HG03175 (cell line): ENCODE measurements around the gene LRRC45.
"Not testable (repeated sequence)": the region's sequence is repeated elsewhere in the genome, so short reads cannot be mapped to it uniquely, and the experiment has no call there.

ENCODE experiments used
- ATAC-seq: cut with Tn5 transposase; IDR thresholded peaks from one replicate; pipeline ENCODE4 v1.9.1; 2021; ENCODE audit warnings: mild to moderate bottlenecking, moderate library complexity; ENCODE audit not compliant: unreplicated experiment

LRRC45 gene

DNA sequence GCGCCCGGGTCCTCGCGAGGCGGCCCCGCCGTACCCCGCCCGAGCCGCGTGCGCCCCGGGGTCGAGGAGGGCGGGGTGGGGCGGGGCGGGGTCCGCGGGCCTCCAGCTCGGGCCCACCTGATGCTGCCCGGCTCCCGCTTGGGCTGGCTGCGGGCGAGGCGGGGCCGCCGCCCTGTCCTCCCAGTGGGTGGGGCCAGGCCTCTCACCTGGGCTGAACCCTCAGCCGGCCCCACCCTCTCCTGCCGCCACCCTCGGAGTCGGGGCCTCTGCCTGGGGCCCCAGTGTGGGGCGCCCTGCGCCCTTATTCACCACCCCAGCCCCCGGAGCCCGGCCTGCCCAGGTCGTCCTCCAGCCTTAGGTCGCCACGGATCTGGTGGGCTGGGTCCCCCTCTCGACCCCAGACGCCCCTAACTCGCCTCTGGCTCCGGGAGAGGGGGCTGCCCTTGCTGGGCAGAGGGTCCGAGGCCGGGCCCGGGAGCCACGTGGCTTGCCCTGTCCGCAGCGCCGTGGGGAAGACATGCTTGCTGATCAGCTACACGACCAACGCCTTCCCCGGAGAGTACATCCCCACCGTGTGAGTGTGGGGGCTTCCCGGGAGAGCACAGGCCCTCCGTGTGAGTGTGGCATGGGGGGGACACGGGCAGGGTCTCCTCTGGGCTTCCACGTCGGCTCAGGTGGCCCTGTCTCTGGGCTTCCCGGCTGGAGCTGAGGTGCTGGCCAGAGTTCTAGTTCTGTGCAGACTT is 9.0 kb downstream of the LRRC45 start:
- ATAC-seq, result no peak

DNA sequence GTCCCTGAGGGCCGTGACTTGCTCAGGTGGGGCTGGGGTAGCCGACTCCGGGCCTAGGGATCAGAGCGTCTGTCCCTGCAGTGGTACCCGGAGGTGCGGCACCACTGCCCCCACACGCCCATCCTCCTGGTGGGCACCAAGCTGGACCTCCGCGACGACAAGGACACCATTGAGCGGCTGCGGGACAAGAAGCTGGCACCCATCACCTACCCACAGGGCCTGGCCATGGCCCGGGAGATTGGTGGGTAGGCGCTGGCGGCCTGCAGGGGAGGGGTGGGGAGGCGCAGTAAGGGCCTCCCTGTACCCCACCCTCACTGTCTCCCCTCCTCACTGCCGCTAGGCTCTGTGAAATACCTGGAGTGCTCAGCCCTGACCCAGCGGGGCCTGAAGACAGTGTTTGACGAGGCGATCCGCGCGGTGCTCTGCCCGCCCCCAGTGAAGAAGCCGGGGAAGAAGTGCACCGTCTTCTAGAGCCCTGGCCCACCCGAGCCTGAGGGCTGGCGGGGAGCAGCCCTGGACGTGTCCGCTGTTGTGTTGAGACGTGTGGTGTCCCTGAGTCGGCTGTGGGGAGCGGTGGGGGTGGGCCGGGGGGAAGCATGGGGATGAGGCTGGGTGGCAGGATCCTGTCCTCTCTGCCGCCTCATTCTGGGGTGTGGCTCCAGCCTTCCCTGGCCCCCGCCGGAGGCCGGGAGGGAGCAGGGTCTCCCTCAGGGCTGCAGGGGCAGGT is 10.4 kb downstream of the LRRC45 start:
- ATAC-seq, result no peak

DNA sequence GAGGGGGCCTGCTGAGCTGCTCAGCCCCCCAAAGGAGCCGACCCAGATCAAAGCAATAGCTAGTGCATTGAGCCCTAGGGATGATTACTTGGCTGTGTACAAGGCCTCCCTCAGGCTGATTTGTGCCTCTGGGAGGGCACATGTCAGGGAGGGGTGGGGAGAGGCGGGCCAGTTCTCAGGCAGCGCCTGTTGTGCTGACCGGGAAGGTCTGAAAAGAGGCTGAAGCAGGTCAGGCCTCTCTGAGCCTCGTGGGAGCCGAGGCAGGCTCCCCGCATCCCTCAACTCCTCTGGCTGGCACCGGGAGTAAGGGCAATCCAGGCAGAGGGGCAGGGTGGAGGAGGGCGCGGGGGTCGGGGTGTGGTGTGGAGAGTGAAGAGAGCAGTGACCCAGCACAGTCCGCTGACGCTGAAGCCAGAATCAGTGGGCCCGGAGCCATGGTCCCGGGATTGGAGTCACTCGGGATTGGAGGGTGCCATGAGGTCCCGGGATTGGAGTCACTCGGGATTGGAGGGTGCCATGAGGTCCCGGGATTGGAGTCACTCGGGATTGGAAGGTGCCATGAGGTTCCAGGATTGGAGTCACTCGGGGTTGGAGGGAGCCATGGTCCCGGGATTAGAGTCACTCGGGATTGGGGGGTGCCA is 11.4 kb downstream of the LRRC45 start:
- no peak for ATAC-seq

DNA sequence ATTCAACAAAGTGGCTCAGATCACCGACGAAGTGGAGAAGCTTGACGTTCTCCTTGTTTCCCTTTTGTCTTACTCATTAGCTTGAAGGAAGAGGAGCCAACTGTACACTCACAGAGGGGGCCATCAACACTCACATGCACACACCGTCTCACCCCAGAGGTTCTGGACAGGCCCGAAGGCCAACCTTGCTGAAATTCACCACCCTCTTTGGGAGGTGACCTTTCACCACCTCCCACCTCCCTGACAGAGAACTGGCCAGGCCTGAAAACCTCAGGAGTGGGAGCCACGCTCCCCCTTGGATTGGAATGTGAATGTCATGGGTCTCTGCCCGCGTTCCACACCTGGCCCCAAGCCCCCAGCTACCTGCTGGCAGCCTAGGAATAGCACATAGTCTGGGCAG is 12.4 kb downstream of the LRRC45 start:
- no peak for ATAC-seq

DNA sequence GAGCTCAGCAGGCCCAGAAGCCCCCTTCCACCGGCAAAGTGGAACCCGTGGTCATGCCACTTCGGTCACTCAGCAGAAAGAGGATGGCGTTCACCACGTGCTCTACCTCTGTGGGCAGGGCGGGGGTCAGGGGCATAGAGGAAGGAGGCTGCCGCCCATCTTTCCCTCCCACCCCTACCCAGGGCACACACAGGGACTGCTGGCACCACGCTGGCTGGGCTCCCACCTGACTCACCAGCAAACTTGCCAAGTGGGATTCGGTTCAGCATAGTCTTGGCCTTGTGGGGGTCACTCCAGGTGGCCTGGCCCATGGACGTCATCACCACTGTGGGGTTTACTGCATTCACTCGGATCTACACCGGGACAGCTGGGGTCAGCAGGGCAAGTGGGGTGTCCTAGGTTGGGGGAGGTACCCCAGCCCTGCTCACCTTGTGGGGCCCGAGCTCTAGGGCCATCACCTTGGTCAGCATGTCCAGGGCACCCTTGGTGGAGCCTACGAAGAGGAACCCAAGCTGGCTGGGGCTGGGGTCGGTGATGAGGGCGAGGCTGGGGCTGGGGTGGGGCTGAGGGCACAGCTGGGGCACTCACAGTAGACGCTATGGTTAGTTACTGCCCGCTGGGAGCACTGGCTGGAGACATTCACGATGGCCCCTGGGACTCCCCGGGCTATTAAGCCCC is 13.0 kb downstream of the LRRC45 start:
- ATAC-seq, result no peak

DNA sequence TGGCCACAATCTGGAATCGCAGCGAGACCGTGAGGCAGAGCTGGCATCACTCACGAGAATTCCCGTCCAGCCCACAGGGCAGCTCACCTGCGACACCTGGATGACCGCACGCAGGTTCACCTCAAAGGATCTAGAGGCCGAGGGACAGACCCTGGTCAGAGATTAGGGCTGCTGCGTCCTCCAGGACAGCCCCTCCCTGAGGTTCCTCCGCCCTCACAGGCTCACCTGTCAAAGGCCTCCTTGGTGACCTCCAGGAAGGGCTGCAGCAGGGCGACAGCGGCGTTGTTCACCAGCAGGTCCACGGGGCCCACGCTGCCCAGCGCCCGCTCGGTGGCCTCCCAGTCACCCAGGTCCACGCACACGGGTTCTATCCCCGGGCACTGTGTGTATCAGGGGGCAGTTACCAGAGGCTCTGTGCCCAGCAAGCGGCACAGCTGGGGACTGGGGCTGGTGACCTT is 13.6 kb downstream of the LRRC45 start:
- no peak for ATAC-seq

DNA sequence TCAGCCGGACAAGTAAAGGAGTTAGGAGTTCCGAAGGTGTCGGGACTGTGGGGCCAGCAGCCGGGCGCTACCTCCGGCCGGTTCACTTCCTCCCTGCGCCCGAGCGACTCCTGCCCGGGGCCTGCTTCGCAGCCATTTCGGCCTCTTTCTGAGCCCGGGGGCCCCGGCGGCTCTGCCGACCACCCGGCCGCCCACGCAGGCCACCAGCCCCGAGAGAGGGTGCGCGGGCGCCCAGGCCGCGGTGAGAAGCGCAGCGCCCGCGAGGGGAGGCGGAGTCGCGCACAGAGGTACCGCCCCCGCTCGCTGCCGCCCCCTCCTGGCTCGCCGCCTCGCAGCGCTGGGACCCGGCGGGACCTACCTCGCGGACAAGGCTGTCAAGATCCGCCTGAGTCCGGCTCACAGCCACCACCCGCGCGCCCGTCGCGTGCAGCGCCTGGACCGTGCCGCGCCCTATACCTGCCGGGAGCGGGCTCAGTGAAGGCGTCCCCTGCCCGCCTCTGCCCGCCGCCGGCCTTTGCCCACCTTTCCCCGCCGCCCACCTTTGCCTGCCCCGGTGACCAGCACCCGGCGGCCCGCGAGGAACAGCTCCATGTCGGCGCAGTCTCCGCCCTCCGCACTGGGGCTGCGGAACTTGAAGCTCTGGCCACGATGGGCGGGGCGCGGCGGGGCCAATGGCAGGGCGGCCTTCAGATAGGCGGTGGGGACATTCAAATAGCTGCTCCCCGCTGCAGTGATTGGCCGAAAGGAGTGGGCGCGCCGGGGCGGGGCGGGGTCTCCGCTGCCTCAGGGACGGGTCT is 14.2 kb downstream of the LRRC45 start, which contains the start of gene DCXR:
Gene DCXR, minus strand, starts transcription at position 606 of the 797 bp plus-strand sequence. Its CDS starts 15 bp downstream, at position 591.
- ATAC-seq, result peak; percentile 91

DNA sequence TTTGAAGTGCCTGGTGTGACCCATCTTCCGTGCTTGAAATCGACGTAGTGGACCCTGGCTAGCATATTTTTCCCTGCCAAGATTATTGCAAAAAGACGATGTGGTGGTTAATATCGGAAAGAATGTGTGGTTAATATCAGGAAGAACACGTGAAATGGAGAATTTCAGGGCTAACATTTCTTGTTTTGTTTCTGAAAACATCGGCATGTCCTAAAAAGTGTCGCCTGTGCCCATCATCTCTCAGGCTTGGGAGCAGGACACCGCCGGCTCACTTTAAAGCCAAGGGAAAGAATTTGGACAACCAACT is 14.7 kb downstream of the LRRC45 start:
- no peak for ATAC-seq

DNA sequence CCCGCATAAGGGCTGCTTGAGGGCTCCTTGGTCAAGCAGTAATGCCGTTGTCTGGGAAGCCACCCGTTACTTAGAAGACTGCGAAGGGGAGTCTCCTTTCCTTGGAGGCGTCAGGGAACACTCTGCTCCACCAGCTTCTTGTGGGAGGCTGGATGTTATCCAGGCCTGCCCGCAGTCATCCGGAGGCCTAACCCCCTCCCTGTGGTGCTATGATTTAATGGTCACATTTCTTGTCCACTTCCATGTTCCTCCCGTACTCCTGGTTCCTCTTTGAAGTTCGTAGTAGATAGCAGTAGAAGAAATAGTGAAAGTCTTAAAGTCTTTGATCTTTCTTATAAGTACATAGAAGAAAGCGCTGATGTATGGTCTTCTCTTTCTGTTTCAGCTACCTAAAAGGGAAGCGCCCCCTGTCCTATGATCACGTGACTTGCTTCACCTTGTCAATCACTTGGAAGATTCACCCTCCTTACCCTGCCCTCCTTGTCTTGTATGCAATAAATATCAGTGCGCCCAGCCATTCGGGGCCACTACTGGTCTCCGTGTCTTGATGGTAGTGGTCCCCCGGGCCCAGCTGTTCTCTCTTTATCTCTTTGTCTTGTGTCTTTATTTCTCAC is 15.8 kb downstream of the LRRC45 start:
- ATAC-seq, result not testable (repeated sequence)

DNA sequence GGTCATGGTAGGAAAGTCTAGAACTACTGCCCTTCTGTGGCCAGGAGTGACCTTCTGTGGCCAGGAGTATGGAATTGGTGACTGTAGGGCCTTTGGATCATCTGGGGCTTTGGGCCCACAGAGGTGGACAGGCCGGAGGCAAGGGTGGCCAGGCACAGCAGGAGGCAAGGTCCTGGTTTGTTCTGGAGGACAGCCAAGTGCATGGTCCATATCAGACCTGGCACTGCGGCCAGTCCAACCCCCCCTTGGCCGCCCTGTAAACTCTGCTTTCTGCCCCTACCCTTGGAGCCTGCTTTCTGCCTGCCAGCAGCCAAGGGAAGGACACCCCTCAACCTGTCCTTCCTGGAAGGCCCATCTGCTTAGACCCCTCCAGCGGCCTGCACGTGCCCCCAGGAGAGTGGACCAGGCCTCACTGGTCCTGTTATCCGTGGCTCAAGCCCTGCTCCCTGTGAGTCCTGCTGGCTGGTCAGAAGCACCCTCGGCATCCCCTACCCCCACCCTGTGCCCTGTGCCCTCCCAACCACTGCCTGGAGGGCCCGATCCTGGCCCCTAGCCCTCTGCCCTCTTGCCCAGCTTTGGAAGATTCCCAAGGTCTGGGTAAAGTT is 16.7 kb downstream of the LRRC45 start:
- ATAC-seq, result no peak

DNA sequence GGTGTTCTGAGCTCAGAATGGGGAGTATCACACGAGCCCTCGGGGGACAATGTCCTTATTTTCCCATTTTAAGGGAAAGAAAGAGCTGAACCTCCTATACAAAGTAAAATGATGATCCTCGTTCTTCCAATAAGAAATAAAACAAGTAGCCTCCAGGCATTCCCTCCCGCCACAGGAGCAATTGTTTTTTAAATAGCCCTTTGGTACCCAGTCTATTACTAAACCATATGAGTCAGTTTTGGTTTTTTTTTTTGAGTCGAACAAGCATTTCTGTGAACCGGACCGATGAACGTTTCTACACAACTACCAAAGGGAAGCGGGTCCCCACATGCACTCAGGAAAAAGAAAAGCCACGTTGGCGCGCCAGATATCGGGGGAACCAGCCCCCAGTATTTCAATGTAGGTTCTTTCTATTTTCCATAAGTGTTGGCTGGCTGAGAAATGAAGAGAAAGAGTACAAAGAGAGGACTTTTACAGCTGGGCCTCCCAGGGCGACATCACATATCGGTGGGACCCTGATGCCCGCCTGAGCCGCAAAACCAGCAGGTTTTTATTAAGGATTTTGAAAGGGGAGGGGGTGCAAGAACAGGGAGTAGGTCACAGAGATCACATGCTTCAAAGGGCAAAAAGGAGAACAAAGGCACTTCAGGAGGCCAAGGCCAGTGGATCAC is 18.2 kb downstream of the LRRC45 start:
- ATAC-seq, result no peak

DNA sequence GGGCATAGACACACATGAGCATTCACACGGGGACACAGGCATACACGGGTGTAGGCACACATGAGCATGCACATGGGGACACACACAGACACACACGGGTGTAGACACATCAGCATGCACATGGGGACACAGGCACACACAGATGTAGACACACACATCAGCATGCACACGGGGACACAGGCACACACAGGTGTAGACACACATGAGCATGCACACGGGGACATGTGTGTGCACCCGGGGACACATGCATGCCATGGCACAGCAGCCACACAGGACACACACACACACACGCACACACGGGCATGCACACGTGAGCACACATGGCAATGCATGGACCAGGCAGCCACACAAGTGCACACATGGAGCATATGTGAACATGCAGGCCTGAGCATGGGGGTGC is 19.5 kb downstream of the LRRC45 start:
- ATAC-seq, result no peak

DNA sequence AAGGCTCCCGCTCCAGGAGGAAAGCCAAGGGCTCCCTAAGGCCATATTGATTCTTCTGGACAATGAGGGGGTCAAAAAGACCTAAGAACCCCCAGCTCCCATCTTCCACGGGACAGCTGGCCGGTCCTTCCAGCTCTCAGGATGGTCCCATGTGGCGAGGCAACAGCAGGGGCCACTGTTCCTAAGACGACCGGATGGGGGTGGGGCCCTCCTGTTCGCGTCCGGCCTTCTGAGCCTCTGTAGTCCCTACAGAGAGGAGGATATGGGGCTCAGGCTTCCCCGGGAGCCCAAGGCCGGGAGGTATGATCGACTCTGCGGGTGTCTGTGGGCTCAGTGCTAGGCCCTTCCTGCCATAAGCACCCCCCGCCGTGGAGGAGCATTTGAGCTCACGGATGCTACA is 20.4 kb downstream of the LRRC45 start:
- no peak for ATAC-seq

DNA sequence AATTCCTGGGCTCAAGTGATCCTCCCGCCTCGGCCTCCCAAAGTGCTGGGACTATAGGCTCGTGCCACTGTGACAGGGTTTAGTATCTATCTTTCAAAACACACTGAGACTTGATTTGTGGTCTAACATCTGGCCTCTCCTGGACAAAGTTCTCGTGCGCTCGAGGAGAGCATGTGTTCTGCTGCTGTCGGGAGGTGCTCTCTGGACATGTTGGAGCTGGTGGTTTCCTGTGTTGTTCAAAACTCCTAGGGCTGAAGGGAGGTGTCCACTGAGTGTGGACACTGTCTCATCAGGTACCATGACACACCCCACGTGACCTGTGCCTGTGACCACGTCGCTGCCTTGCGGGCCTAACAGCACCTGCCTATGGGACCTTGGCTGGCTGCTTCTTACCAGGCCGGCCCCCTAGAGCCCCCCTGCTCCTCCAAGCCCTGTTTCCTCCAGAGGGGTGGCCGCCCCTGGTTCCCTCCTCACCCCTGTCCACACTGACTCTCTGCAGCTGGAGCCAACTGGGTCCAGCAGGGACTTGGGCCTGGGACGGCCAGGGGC is 22.9 kb downstream of the LRRC45 start:
- ATAC-seq, result no peak

DNA sequence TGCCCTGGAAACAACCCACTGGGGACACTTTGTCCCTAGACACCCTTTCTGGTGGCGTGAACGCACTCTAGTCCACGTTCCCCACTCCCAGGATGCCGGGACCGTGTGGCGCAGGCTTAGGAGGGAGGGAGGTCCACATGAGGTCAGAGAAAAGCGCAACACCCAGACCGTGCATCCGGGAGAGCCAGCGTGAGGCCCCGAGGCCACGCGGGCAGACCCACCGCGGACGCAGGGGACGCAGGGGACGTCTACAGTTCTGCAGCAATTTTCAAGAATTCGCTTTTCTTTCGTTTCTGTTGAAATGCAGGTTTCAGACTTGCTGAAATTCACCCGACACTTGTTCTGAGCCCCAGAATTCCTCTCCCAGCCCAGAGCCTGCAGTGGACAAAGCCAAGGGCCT is 23.8 kb downstream of the LRRC45 start:
- no peak for ATAC-seq

DNA sequence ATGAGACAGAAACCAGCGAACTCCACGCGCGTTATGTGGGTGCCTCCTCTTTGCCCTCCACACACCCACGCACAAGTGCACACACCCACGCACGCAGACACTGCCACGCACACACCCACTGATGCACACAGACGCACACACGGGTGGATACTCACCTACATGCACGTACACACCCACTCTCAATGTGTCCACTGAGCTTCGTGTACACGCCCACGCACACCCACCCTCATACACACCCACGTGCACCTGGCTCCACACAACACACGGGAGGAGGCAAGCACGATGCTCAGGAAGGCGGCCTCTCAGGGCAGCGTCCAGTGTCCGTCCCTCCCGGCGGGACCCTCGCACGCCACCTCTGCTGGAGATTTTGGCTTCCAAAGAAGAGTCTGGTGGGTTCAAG is 24.3 kb downstream of the LRRC45 start:
- ATAC-seq, result no peak

DNA sequence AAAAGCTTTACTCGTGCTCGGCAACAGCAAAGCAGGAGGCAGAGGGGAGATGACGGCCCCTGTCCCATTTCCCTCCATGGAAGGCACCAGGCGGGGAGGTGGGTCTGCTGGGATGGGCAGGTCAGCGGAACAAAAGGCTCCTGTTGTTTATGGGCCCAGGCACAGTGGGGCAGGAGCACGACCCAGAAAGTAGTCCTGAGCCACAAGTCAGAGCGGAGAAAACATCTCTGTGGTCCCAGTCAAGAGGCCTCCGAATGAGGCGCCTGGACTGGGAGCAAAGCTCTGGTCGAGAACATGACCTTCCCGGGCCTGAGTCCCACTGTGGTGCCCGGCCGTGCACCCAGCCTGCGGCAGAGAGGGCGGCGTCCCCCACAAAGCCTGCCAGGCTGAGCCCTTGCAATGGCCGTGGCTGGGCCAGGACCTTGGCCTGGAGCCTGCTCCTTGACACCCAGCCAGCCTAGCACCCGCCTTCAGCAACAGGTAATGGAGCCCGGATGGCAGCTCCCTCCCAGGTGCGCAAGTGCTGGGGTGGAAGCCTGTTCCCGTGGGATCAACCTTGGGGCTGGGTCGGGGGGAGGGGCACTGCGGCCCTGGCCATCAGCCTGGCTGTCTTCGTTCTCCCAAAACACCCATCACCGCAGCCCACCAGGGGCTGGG is 24.9 kb downstream of the LRRC45 start:
- ATAC-seq, result no peak

DNA sequence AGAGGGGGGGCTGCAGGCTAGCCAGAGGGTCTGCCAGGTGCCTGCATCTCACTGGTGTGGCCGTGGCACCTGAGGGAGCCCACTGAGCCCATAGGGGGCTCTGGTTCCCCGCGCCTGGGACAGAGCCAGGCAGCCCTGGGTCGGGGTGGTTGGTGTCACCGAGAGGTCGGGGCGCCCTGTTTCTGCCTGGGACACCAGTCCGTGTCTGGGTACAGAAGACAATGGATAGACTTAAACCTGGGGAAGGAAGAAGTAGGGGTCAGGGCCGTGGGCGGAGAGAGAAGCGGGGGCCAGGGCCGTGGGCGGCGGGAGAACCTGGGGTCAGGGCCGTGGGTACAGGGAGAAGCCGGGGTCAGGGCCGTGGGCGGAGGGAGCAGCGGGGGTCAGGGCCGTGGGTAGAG is 25.5 kb downstream of the LRRC45 start:
- ATAC-seq, result no peak
